Muscle of arm (tissue), 12 donors: Measurements from ENCODE around the gene ELOVL6. TPM values are rescaled to one million over a fixed set of nuclear protein-coding genes. Genes with fewer than 3 reads are reported as not detected.
A peak's percentile ranks its signal among the peaks of the same experiment; 100 is the strongest.
"Not testable (repeated sequence)": the region's sequence is repeated elsewhere in the genome, so short reads cannot be mapped to it uniquely, and the experiment has no call there.

Experiments used
- DNase-seq: peaks from one replicate; pipeline ENCODE4 v3.0.0-alpha.2; 2013
- polyA plus RNA-seq, 12 donors: library from polyadenylated mRNA; unstranded; fragments of 120-200 nt; gene quantifications; one replicate each; pipeline ENCODE4 v1.2.1, GENCODE V29; 2013; ENCODE audit not compliant: insufficient read length in 12 of 12

The ELOVL6 gene
- polyA plus RNA-seq, 12 donors = 5.5 to 24.7 (median 10.1) TPM; not detected in 1

DNA sequence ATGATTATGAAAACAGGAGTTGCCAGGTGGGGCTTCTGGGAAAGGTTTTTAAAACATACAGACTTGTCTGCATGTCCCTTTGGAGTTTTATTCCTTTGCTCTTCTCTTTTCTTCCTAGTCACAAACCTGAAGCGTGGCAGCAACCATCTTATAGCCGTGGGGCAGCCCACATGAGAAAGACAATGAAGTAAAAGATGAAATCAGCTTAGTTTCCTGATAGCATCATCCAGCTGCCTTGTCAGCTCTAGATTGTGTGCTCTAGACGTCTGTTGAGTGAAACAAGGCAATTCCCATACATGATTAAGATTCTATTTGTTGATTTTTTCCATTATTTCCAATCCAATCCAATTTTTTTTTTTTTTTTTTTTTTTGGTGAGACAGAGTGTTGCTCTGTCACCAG lies 68.9 kb downstream of the ELOVL6 start:
- DNase-seq = no peak

DNA sequence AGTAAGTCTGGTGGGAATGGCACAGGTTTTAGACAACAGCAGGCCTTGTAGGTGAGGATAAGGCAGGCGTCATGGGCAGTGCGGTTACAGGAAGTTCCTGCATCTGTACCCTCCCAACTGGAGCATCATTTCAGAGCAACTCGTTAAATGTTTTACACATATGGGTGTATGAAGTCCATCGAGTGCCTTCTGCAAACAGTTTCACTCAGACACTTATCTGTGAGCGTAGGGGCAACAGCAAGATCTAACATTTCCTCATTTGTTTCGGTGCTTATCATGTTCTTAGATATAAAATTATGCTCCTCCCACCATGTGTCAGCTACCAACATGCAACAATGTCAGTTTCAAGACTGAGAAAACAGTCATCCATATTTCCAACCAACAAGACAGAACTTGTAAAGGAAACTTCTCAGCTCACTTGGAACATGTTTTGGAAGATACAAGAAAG lies 69.9 kb downstream of the ELOVL6 start:
- no peak for DNase-seq

DNA sequence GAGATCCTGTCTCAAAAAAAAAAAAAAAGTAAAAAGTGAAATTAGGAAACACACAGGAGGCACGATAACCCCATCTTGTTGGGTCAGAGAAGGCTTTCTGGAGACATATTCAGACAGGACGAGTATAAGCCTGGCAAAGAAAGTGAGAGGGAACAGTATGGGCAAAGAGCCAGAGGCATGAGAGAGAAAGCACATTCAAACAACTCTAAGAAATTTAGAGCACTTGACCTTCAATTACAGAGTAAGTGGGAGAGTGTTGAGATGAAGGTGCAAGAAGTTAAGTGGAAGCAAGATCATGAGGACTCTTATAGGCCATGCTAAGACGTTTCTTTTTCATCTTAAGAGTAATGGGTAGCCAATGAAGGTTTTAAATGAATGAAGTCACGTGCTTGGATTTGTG lies 70.4 kb downstream of the ELOVL6 start:
- no peak for DNase-seq

DNA sequence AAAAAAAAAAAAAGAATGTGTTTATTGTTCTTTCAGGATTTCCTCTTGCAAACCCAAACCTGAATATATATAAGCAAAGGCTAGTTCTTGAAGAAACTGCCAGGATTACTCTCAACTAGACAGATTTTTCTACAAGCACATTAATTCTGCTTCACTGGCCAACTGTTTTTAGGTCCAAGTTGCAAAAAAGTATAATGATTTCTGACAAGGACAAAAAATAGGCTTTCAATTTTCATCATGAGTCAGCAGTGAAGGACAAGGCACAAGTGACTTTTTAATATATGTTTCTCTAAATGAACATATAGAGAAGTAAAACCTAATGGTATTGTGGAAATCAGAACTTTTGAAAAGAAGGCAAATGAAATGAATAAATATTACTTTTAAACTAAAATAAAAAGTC lies 73.7 kb downstream of the ELOVL6 start:
- no peak for DNase-seq

DNA sequence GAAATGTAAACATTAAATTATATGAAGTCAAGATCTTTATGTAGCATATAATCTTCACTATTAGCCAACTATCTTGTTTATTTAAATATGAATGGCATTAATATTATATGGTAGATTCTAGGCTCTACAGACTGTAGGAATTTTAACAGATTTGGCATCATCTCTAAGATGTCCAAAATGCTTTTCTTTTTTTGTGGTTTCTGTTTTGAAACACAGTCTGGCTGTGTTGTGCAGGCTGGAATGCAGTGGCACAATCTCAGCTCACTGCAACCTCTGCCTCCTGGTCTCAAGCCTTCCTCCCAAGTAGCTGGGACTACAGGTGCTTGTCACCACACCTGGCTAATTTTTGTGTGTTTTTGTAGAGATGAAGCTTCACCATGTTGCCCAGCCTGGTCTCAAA lies 76.2 kb downstream of the ELOVL6 start:
- DNase-seq = no peak

DNA sequence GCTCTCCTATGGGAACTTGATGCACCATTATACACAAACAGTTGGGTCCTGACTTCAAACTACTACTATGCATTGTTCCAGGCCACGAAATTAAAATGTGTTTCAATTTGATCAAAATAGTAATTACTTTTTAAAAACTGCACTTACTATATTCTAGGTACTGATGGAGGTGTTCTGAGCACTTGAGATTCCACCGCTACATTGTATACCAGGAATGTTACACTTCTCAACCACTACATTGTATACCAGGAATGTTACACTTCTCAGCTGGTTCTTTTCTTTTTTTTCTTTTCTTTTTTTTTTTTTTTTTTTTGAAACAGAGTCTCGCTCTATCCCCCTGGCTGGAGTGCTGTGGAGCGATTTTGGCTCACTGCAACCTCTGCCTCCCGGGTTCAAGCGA lies 77.9 kb downstream of the ELOVL6 start:
- DNase-seq = no peak

DNA sequence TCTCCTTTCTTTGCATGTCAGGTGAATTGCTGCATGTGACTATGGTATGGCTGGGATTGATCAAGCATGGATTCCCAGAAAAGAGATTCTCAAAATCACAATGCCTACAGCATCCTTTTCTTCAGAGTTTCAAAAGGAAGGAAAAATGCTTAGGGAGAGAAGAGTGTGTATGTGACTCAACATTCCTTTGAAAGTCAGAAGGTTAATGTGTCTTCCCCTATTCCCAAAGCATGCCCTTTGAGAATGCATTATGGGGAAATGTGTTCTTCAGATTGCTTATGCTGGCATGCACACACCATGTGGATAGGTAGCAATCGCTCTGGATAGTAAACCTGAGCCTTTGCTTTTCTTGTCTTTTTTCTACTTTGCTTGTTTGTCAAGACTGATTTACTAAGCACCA lies 78.5 kb downstream of the ELOVL6 start:
- DNase-seq = no peak

DNA sequence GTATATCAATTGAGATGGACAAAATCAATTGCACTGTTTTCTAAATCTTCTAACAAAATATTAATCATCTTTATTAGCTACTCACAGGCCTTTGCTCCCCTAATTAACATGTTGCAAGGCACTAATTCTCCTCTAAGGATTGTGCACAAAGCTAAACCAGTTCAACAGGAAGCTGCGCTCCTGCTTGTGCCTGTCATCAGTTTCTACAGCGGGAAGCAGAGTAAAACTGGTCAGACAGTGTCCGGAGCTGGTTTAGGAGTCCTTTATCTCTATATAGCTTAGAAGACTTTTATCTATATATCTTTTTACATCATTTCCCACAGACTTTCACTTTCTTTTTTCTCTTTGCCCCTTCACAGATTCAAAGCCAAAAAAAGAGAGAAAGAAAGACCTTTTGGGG lies 79.1 kb downstream of the ELOVL6 start:
- DNase-seq = no peak

DNA sequence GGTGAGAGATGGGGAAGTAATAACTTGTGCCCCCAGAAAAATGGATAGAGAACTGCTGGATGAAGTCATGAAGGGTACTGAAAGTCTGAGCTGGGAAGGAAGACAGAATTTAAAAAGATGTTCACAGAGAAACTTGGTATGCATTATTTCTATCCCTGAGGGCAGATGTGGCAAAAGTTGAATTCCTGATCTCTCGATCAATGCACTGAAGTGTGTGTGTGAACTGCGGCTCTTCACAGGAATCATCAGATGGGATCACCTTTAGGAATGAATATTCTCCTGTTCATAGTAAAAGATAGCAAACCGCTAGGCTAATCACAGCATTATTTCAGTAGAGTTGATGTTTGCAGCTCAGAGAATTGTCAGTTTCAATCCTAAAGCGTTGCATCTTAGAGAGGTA lies 86.4 kb downstream of the ELOVL6 start:
- no peak for DNase-seq

DNA sequence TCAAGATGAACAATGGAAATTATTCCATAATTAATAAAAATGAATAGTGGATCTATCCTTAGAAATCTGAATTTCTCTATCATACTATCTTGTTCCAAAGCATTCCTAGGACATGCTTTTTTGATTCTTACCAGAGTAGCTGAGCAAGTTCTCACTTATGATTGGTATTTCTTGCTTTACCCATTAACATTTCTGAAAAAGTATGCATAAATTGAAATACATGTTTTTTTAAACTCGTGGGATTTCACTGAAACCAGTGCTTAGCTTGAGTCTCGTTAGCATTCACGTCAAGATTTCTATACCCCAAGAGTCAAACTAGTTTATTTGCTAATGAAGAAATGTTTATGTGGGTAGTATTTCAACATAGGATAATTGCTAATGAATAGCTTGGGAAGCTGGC lies 89.0 kb downstream of the ELOVL6 start:
- DNase-seq = no peak

DNA sequence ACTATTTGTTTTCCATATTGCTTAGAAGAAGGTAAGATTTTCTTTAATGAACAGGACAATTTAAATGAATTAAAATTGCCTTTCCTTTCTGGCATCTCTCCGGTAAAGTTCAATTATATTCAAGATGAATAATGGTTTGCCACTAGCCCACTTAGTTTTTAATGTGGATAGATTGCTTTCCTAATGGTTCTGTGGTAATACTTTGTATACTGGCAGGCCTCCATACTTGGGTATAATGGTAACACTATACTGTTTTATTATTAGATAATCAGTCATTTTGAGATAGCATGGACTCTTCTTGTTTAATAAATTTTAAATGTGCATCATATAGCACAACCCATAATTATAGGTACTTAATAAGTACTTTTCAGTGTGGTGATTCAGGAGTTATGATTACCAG lies 89.5 kb downstream of the ELOVL6 start:
- DNase-seq = no peak

DNA sequence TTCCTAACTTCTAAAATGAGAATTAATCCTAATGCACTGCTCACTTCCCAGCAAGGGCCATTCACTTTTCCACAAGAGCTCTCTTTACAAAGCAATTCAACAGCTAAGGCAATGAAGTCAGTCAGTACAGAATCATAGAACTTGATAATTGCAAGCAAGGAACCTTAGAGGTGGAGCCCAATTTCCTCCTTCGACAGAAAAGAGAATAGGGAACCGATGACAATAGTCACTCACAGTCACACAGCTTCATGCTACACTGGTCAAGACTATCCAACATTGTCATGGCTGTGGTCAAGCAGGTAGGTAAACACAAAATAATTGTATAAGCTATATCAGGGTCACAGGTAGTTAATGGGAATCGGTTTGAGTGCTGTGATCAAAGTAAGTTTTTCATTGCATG lies 90.0 kb downstream of the ELOVL6 start:
- no peak for DNase-seq

DNA sequence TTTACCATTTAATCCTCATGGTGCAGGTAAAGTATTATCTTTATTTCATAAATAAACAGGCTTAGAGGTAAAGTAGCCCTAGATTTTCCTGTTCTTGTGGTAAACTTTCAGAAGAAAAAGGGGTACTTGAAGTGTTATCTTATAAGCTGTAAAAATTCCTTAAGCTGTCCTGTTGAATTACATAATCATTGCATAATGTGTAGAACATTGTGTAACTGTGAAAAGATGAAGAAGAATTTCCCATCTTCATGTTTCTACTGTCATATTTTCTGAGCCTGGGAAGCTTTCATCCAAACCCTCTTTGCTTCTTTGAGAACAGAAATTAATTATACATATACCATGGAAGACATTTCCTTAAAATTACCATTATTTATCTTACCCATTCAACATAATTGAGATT lies 90.5 kb downstream of the ELOVL6 start:
- DNase-seq = no peak

DNA sequence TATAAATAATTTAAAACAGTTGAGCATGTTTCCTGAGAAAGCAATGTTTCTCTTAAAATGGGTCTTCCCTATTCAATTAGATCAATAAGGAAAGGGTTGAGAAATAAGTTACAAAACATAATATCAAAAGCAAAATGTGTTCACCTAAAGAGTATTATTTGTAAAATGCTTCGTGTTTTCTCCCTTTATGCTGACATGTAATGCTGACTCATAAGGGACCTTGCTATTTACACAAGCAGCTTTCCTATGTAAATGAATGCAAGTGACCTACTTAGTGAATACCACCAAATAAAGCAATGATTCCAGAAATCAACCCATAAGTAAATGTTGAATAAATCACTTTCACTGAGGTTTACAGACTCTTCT lies 91.5 kb downstream of the ELOVL6 start:
- no peak for DNase-seq

DNA sequence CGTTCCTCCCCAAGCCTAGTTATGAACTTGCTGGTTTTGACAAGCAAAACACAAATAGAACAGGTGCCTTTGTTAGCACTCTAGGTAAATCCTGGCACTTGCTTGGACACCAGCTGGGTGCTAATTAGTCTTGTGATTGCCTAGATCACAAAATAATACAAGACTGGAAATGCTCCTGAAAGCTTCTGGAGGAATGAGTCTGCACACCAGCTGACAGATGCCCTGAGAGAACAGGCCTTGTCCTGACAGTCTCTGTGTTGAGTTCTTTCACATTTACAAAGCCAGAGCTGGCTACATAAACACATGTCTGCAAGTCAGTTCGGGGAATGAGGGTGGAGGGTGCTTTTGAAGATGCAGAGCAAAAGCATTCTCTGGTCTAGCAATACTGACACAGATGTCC lies 93.8 kb downstream of the ELOVL6 start:
- no peak for DNase-seq

DNA sequence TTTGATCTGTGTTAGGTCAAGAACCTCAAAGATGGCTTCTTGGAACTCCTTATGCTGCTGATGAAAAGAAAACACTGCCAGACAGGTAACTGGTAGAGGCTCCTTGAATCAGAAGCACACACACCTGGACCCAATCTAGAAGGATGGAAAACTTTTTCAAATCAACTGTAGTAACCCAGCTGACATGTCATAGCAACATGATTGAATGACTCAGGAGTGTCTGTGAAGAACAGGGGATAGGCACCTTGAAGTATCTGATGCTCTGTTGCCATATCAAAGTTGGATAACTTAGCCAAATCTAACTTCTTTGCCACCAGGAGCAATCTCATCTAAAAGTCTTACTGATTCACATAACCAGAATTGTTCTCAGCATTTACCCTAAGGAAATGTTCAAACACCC lies 98.8 kb downstream of the ELOVL6 start:
- DNase-seq = no peak

DNA sequence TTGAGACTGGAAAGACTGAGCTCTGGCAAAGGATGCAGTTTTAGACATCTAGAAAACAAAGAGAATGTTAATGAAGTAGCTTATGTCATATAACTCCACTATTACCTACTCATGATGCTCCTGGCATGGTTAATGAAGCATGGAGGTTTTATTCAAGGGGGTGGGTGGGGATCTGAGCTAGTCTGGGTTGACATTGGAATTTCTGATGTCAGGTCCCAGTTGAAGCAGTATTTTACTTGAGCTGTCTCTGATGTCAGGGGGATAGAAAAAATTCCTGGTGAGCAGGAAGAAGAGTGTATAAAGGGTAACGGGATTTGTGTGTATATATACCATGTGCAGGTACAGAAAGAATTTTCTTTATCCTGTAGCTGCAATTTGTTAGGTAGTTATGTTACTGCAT lies 102.0 kb downstream of the ELOVL6 start:
- no peak for DNase-seq

DNA sequence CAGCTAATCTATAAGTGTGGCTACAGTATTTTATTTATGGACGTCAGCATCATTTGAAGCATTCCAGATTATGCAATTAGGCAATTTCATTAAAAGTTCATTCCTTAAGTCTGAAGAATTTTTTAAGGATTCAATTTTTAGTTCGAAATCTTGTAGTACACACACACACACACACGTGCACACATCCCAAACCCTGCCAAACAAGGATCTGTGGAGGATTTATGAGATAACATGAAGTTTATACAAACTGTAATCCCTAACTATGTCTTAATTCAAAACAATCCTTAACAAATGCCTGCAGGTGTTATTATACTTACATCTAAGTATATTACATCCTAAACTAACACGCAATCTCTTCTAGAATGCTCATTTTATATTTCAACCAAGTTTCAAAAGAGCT lies 105.8 kb downstream of the ELOVL6 start:
- no peak for DNase-seq

DNA sequence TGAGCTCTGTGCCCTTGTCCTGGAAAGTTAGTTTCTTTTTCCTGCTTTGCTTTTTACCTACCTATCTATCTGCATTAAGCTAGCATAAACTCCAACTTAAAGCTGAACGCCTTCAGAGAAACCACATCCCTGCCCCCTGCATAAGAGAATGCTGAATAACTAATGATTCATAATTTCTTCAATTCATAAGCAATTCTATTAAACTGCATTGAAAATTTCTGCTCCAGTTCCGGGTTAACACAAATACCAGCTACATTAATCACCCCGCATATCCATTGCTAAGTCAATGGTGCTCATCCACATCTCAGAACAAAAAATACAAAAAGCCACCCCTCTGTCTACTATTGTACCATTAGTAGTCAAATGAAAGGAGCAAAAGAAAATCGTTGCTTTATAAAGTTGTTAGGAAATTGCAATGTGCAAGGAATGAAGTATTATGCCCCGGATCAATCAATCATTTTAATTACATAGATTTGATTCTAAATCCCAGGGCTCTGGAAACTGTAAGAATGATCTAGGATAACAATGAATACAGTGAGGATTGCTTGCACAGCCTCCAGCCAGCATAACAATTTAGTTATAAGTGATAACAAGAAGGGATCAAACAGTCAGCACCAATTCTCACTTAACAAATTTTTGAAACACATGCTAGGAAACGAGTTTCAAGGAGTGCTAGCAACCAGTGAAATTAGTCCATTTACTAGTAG lies 106.8 kb downstream of the ELOVL6 start:
- DNase-seq = no peak

DNA sequence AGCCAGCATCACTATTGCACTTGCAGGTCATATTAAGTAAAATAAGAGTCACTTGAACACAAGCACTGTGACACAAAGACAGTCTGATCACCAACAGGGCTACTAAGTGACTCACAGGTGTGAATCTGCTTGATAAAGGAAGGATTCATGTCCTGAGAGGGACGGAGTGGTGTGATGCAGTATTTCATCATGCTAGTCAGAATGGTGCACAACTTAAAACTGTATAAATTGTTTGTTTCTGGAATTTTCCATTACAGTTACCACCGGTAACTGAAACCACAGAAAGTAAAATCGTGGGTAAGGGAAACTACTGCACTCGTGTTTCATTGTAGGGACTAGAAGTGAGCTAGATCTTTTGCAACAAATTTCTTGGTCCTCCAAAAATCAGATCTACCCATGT lies 109.7 kb downstream of the ELOVL6 start:
- no peak for DNase-seq

DNA sequence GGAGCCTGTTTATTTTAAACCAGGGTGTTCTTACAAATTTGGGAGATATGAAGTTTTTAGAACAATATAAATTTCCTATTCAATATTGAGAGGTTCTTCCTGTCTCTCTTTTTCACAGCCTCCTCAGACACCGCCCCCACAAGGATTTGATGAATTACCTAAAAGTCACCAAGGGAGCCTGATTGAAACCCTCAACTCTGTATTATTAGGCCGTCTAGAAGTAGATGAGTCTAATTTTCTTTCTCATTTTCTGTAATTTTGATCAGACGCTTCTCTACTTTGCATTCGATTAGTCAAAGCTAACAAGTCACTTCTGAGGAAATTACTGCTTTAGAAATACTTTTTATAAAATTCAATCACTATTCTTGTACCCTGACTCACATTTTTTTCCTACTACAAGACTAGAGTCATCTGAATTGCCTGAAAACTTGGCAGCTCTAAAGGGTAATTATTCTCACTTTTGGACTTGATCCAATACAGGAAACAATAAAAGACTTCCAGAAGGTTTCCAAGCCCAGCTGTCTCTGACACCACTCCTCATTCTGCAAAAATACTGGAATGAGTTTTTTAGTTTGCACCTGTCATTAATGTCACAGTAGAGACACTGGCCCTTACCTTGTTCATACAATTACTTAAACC lies 111.2 kb downstream of the ELOVL6 start:
- DNase-seq = peak; percentile 77

DNA sequence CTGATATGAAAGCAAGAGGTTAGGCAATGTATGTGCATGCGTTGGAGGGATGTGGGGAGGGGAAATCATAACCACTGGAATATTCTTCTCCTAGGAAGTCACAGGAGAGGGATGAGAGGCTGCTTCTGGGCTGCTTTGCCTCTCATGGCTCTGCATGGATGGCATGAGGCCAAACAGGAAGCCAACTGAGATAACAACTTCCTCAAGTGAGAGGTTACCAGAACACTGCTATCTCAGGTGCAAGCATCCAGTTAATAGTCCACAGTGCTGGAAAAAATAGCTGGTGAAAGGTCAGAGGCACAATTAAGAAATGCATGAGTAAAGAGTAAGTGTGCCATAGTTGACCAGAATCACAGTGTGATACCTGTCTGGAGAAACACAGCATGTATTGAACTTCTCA lies 113.3 kb downstream of the ELOVL6 start:
- no peak for DNase-seq

DNA sequence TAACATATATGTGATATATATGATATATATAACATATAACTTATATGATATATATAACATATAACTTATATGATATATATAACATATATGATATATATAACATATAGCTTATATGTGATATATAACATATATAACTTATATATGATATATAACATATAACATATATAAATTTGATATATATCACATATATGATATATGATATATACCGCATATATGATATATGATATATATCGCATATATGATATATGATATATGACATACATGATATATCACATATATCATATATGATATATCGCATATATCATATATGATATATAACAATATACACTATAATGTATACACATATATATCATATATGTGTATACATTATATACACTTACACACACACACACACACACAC lies 114.3 kb downstream of the ELOVL6 start:
- no peak for DNase-seq

DNA sequence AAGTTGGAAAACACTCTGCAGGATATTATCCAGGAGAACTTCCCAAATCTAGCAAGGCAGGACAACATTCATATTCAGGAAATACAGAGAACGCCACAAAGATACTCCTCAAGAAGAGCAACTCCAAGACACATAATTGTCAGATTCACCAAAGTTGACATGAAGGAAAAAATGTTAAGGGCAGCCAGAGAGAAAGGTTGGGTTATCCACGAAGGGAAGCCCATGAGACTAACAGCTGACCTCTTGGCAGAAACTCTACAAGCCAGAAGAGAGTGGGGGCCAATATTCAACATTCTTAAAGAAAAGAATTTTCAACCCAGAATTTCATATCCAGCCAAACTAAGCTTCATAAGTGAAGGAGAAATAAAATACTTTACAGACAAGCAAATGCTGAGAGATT lies 120.3 kb downstream of the ELOVL6 start:
- not testable (repeated sequence) for DNase-seq
